HepG2 (cell line): ENCODE measurements around the gene ABHD17C. TPM values are rescaled to one million over a fixed set of nuclear protein-coding genes. Genes with fewer than 3 reads are reported as not detected.

ENCODE experiments used
- ATF7 ChIP-seq, 2 experiments: fragments of 450-650 bp in 1 of 2; sonication (generic) in 1 of 2; formaldehyde crosslinking in 1 of 2; IDR thresholded peaks; 2 replicates each; pipeline versions ENCODE4 v1.4.0 to v1.6.1; 2016 to 2020; ENCODE audit warnings: antibody characterized with exemption in 1 of 2, mild to moderate bottlenecking in 1 of 2, missing genetic modification reagents in 1 of 2
- CHD2 ChIP-seq: IDR thresholded peaks from 2 replicates; pipeline ENCODE4 v1.6.1; 2011; ENCODE audit warnings: low read depth, low read length, improper control_type of control experiment
- JARID2 ChIP-seq: sonication (generic); formaldehyde crosslinking; IDR thresholded peaks from 2 replicates; pipeline ENCODE4 v1.8.1; 2023; ENCODE audit warnings: missing genetic modification reagents, inconsistent platforms; ENCODE audit not compliant: insufficient replicate concordance
- KDM5B ChIP-seq: sonication (generic); formaldehyde crosslinking; IDR thresholded peaks from 2 replicates; pipeline ENCODE4 v1.4.0; 2020; ENCODE audit warnings: missing genetic modification reagents, mild to moderate bottlenecking, borderline replicate concordance
- KDM6A ChIP-seq: IDR thresholded peaks from 2 replicates; pipeline ENCODE4 v1.6.1; 2016; ENCODE audit warnings: low read depth
- KLF9 ChIP-seq: IDR thresholded peaks from 2 replicates; pipeline ENCODE4 v1.6.1; 2016; ENCODE audit warnings: low read depth
- MTA1 ChIP-seq: sonication (generic); formaldehyde crosslinking; IDR thresholded peaks from 2 replicates; pipeline ENCODE4 v1.4.0; 2020; ENCODE audit warnings: missing genetic modification reagents, mild to moderate bottlenecking, borderline replicate concordance
- MTF1 ChIP-seq: sonication (generic); formaldehyde crosslinking; IDR thresholded peaks from 2 replicates; pipeline ENCODE4 v1.5.0; 2020; ENCODE audit warnings: missing genetic modification reagents
- SIN3A ChIP-seq: IDR thresholded peaks from 2 replicates; pipeline ENCODE4 v1.6.1; 2011; ENCODE audit warnings: low read depth, mild to moderate bottlenecking, control low read depth, low read length, borderline replicate concordance
- SRSF4 ChIP-seq: fragments of 200-400 bp; formaldehyde crosslinking; IDR thresholded peaks from one replicate; pipeline ENCODE4 v1.6.1; 2018; ENCODE audit warnings: mild to moderate bottlenecking, low read depth, low read length, moderate library complexity; ENCODE audit not compliant: poor library complexity, severe bottlenecking
- TBX2 ChIP-seq: sonication (generic); formaldehyde crosslinking; IDR thresholded peaks from 2 replicates; pipeline ENCODE4 v1.5.0; 2020; ENCODE audit warnings: missing genetic modification reagents, mild to moderate bottlenecking, borderline replicate concordance
- TOE1 ChIP-seq: sonication (generic); formaldehyde crosslinking; IDR thresholded peaks from 2 replicates; pipeline ENCODE4 v1.4.0; 2020; ENCODE audit warnings: mild to moderate bottlenecking, missing genetic modification reagents
- ZNF124 ChIP-seq: sonication (generic); formaldehyde crosslinking; IDR thresholded peaks from 2 replicates; pipeline ENCODE4 v1.4.0; 2020; ENCODE audit warnings: missing genetic modification reagents
- ZNF33A ChIP-seq: sonication (generic); formaldehyde crosslinking; IDR thresholded peaks from 2 replicates; pipeline ENCODE4 v1.5.1; 2020; ENCODE audit warnings: missing genetic modification reagents, mild to moderate bottlenecking, moderate library complexity, borderline replicate concordance
- ZNF878 ChIP-seq: sonication (generic); formaldehyde crosslinking; IDR thresholded peaks from 2 replicates; pipeline ENCODE4 v1.8.1; 2023; ENCODE audit warnings: mild to moderate bottlenecking, missing genetic modification reagents, moderate library complexity
- polyA plus RNA-seq, 8 experiments: library from polyadenylated mRNA; depleted of rRNA in 3 of 8; stranded (reverse) in 7 of 8; unstranded in 1 of 8; fragments of >200 nt; fragmentation: Illumina TruSeq in 4 of 8; extraction: Trizol in 4 of 8; gene quantifications; 2 replicates each; pipeline versions ENCODE4 v1.2.1 to v1.2.3, GENCODE V29; 2011 to 2016; ENCODE audit warnings: low read depth in 4 of 8, missing spikeins in 1 of 8, mixed read lengths in 1 of 8; ENCODE audit not compliant: insufficient read depth in 1 of 8
- total RNA-seq, 5 experiments: library from RNA; depleted of rRNA; stranded (reverse); fragments of >200 nt; fragmentation: Illumina TruSeq; extraction: Trizol; gene quantifications; 2 replicates each; pipeline ENCODE4 v1.2.3, GENCODE V29; 2016; ENCODE audit warnings: low read depth in 1 of 5
- TF ChIP-seq, protein P1 (sequence below): fragments of 450-650 bp; IDR thresholded peaks from 2 replicates; pipeline ENCODE4 v1.6.1; 2017
- TF ChIP-seq, protein P2 (sequence below): sonication (generic); formaldehyde crosslinking; IDR thresholded peaks from 2 replicates; pipeline ENCODE4 v1.5.0; 2020; ENCODE audit warnings: missing genetic modification reagents
- TF ChIP-seq, protein P3 (sequence below): sonication (generic); formaldehyde crosslinking; IDR thresholded peaks from 2 replicates; pipeline ENCODE4 v1.5.1; 2020; ENCODE audit warnings: missing genetic modification reagents, mild to moderate bottlenecking, borderline replicate concordance
- TF ChIP-seq, protein P4 (sequence below), 2 experiments: sonication (generic) in 1 of 2; formaldehyde crosslinking in 1 of 2; IDR thresholded peaks; 2 replicates each; pipeline versions ENCODE4 v1.4.0 to v1.6.1; 2016 to 2020; ENCODE audit warnings: borderline replicate concordance in 1 of 2, low read depth in 1 of 2, mild to moderate bottlenecking in 1 of 2, missing genetic modification reagents in 1 of 2

Gene ABHD17C
- total and polyA plus RNA-seq, 2 of the 13 experiments (the other 11 are each of a cell fraction or from before 2014, with no cell fraction given), result 2.9 to 3.9 TPM

DNA sequence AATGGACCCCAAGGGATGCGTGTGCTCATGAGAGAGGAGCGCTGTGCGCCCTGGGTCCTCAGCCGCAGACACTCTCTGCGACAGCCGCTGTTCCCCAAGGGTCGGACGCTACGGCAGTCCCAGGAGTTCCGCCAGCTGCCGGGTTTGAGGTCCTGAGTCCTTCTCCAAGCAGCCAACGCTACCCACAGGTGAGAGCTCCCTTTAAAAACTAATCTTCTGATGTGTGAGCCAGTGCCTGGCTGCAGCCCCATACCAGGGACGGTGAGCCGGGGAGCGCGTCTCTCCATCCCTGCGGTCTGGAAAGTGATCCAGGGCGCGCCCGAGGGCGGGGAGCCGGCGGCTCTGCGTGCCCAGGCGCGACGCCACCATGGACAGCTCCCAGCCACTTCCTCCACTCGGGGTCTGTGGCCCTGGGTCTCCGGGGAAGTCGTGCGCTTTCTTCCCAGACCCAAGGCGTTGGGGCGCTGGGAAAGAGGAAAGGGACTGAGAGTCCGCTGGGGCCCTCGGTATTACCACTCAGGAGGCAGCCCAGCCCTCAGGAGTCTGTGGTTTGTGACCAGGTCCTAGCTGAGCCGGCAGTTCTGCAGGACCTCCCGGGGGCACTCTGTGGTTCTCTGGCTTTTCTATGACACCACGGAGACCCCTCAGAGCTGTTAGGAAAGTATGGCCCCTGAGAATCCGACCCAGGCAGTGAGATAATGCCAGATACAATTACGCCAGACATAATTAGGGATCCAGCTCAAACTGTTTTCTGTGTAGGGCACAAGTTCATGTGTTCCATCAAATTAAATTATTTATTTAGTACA is 85.5 kb downstream of the ABHD17C start (continued):
- TF ChIP-seq, protein P1, sequence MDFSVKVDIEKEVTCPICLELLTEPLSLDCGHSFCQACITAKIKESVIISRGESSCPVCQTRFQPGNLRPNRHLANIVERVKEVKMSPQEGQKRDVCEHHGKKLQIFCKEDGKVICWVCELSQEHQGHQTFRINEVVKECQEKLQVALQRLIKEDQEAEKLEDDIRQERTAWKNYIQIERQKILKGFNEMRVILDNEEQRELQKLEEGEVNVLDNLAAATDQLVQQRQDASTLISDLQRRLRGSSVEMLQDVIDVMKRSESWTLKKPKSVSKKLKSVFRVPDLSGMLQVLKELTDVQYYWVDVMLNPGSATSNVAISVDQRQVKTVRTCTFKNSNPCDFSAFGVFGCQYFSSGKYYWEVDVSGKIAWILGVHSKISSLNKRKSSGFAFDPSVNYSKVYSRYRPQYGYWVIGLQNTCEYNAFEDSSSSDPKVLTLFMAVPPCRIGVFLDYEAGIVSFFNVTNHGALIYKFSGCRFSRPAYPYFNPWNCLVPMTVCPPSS, result no peak
- TF ChIP-seq, protein P2, sequence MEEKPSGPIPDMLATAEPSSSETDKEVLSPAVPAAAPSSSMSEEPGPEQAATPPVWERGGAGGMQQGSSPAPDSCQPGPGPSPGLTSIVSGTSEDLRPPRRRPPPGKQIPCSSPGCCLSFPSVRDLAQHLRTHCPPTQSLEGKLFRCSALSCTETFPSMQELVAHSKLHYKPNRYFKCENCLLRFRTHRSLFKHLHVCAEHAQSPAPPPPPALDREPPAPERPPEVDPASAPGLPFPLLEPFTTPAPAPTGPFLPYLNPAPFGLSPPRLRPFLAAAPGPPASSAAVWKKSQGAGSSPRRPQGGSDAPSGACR (CRISPR knock-in tag), result no peak
- TF ChIP-seq ATF7 (IDR thresholded peaks at IDR 0.05), result no peak
- TF ChIP-seq ATF7 (CRISPR knock-in tag; IDR thresholded peaks at IDR 0.05), result 0 out of 2 replicates have a peak, but pooled peaks have one; percentile 21
- no peak for TF ChIP-seq CHD2
- TF ChIP-seq, protein P3, sequence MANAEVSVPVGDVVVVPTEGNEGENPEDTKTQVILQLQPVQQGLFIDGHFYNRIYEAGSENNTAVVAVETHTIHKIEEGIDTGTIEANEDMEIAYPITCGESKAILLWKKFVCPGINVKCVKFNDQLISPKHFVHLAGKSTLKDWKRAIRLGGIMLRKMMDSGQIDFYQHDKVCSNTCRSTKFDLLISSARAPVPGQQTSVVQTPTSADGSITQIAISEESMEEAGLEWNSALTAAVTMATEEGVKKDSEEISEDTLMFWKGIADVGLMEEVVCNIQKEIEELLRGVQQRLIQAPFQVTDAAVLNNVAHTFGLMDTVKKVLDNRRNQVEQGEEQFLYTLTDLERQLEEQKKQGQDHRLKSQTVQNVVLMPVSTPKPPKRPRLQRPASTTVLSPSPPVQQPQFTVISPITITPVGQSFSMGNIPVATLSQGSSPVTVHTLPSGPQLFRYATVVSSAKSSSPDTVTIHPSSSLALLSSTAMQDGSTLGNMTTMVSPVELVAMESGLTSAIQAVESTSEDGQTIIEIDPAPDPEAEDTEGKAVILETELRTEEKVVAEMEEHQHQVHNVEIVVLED, result peak; percentile 44; the same call in 1 of the 2 replicates
- TF ChIP-seq KDM5B (CRISPR knock-in tag), result peak; percentile 82; the same call in 1 of the 2 replicates
- no peak for TF ChIP-seq SRSF4
- peak; percentile 85; the same call in 1 of the 2 replicates for TF ChIP-seq TOE1 (CRISPR knock-in tag)
- TF ChIP-seq JARID2, result no peak
- no peak for TF ChIP-seq ZNF33A (CRISPR knock-in tag)
- peak; percentile 74; the same call in 1 of the 2 replicates for TF ChIP-seq KLF9 (CRISPR knock-in tag)
- TF ChIP-seq ZNF124 (CRISPR knock-in tag), result peak; percentile 96
- TF ChIP-seq MTA1, result peak; percentile 85; the same call in 1 of the 2 replicates
- TF ChIP-seq SIN3A, result peak; percentile 98
- TF ChIP-seq TBX2 (CRISPR knock-in tag), result peak; percentile 70
- TF ChIP-seq, protein P4, sequence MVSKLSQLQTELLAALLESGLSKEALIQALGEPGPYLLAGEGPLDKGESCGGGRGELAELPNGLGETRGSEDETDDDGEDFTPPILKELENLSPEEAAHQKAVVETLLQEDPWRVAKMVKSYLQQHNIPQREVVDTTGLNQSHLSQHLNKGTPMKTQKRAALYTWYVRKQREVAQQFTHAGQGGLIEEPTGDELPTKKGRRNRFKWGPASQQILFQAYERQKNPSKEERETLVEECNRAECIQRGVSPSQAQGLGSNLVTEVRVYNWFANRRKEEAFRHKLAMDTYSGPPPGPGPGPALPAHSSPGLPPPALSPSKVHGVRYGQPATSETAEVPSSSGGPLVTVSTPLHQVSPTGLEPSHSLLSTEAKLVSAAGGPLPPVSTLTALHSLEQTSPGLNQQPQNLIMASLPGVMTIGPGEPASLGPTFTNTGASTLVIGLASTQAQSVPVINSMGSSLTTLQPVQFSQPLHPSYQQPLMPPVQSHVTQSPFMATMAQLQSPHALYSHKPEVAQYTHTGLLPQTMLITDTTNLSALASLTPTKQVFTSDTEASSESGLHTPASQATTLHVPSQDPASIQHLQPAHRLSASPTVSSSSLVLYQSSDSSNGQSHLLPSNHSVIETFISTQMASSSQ (IDR thresholded peaks at IDR 0.05; ENCODE audit: low read depth), result no peak
- TF ChIP-seq, protein P4 (CRISPR knock-in tag; IDR thresholded peaks at IDR 0.05; ENCODE audit: borderline replicate concordance), result no peak
- TF ChIP-seq ZNF878 (CRISPR knock-in tag), result peak; percentile 84; the same call in 1 of the 2 replicates
- no peak for TF ChIP-seq KDM6A
- TF ChIP-seq MTF1 (CRISPR knock-in tag), result peak; percentile 91
